ENCODE results near the gene BACE2.

The BACE2 gene

DNA sequence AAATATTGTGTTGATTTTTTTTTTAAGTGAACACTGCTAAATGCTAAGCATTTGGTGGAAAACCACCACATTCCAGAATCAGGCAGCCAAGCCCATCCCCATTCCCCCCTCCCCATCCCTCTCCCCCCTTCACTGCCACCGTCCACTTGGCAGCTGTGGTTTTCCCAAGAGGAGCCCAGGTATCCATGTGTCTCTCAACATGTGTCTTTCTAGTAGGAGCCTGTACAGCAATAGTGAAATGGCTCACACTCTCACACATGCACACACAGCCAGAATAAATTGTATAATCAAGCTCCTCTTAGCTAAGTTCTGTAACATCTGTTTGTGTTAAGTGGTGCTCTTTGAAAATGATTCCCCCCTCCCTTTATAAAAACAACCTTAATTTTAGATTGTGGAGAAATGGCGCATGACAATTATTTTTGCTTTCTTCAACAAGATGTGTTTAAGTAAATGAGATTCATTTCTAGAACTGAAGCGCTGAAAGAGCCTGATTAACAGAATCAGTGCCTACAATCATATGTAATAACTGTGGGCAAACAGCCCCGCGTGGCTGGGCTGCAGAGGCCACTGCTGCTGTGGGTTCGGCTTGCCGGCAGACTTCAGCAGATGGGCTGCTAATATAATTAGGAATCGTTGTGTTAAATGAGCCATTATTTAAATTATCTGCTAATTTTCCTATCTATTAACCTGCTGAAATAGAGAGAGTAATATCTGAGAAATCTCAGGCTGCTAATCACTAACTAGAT is 43.3 kb downstream of the BACE2 start:
- DNase-seq (ENCODE audit: low read depth in 2 of 3, low spot score in 1 of 3): no peak

DNA sequence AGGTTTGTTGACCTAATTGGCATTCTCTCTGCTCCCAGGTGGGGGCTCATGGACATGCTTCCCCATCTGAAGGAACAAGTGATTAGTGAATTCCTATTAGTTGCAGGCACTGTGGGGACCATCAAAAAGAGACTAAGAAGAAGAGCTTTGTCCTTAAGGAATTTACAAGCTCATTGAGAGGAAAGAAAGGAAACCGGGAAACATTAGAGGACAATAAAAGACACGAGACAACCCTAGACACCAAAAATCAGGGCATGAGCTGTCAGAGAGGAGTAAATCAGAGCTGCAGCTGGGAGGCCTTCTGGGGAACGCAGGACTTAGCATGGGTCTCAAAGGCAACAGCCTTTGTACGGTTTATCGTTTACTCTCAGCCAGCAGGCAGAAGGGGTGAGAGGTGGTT is 45.1 kb downstream of the BACE2 start:
- DNase-seq (ENCODE audit: low read depth in 2 of 3, low spot score in 1 of 3): no peak

DNA sequence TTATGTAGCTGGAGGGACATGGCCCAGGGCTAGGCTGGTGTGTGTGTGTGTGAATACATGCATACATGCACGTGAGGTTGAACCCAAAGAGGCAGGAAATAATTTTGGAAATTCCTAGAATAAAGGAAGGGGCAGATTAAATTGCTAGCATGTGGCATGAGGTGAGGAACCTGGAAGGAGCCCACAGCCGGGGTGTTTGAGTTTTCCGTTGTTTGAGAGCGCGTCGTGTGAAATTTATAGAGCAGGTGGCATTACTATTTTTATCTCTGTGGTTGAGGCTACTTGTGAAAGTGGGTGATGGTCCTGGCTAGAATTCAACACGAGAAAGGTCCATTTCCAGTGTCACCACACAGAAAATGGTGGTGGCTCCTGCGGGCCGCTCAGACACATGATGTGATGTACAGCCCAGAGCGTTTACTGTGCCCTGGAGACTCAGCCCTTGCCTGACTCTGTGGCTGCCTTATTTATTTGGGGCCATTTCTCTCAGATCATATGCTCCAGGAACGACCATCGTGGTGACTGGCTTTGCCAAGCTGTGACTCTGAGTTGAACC is 48.0 kb downstream of the BACE2 start:
- DNase-seq (ENCODE audit: low read depth in 2 of 3, low spot score in 1 of 3): no peak

DNA sequence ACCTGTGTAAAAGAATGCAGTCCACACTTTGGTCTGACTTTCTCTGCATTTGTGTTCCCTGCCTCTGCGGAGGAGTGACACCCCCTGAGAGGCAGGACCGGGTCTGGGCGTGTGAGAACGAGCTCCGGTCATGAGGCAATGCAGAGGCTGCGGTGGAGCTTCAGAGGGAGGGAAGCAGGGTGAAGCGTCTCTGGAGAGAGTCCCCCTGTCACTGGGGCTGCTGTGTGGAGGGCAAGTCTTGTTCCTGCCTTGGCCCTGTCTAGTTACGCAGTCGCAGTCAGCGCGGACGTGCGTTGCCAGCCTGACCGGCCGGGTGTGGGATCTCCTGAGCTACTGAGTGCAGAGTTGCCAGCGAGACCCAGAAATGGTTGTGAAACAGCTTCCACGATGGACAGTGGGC is 48.5 kb downstream of the BACE2 start:
- DNase-seq (ENCODE audit: low read depth in 2 of 3, low spot score in 1 of 3): no peak

DNA sequence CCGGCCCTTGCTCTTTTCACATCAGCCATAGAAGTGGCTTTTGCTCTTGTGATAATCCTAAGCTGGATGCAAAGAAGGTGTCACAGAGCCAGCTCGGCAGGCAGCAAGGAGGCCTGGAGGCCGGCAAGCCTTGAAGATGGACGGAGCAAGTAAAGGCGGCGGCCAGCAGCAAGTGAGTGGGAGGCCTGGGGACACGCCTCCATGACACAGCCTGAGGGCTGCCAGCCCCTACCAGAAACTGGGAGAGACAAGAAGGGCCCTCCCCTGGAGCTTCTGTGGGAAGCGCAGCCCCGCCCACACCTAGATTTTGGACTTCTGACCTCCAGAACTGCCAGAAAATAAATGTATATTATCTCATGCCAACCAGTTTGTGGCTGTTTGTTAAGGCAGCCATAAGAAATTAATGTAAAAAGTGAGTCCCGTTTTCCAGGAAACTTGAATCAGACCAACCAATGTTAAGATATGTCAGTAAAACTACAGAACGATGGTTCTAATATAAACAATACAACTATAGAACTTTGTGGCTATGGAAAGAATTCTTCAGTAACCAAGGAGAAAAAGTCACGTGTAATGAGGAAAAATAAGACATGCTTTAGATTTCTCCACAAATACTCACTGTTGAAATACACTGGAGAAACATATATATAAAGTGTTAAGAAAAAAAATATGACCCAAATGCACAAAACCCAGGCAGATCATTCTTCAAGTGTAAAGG is 49.9 kb downstream of the BACE2 start:
- no peak for DNase-seq (ENCODE audit: low read depth in 2 of 3, low spot score in 1 of 3)

DNA sequence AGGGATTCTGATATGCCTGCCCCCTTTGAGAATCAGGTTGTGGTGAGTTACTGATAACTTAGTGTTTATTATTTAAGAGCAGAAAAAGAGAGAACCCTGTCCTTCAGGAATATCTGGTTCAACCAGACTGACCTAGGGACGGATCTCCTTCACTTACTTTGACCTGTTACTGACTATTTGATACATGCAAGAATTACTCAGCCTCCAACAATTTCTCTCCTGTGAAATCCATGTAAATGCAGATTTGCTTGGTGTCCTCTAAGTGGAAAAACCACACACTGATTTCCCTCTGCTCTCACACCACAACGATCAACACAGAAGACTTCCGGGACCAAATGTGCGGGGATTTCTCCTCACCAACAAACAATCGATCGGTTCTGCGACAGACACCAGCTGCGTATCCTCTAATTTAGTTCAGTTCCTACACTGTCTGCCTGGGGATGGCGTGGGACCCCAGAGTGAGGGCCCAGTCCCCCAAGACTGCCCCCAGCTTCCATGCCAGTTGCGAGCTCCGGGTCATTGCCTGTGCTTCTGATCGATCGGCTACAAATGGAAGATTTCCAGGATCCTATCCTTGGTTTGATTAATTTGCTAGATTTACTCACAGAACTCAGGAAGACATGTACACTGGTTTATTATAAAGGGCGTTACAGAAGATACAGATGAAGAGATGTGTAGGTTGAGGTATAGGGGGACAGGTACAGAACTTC is 51.7 kb downstream of the BACE2 start:
- DNase-seq (ENCODE audit: low read depth in 2 of 3, low spot score in 1 of 3): no peak

DNA sequence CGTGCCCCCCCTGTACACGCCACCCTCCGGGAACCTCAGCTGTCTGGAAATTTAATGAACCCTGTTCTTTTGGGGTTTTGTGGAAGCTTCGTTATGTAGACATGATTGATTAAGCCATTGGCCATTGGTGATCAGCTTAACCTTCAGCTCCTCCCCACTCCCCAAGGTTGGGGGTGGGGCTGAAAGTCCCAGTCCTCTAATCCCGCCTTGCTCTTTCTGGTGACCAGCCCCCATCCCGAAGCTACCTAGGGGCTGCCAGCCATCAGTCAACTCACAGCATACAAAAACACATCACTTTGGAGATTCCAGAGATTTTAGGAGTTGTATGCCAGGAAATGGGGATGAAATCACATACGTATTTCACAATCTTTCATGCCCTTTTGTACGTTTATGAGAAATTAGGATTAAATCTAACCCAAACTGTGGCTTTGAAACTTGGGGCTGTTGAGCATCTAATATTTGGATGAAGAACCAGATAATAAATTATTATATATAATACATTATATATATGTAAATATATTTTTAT is 52.3 kb downstream of the BACE2 start:
- DNase-seq (ENCODE audit: low read depth in 2 of 3, low spot score in 1 of 3): no peak

DNA sequence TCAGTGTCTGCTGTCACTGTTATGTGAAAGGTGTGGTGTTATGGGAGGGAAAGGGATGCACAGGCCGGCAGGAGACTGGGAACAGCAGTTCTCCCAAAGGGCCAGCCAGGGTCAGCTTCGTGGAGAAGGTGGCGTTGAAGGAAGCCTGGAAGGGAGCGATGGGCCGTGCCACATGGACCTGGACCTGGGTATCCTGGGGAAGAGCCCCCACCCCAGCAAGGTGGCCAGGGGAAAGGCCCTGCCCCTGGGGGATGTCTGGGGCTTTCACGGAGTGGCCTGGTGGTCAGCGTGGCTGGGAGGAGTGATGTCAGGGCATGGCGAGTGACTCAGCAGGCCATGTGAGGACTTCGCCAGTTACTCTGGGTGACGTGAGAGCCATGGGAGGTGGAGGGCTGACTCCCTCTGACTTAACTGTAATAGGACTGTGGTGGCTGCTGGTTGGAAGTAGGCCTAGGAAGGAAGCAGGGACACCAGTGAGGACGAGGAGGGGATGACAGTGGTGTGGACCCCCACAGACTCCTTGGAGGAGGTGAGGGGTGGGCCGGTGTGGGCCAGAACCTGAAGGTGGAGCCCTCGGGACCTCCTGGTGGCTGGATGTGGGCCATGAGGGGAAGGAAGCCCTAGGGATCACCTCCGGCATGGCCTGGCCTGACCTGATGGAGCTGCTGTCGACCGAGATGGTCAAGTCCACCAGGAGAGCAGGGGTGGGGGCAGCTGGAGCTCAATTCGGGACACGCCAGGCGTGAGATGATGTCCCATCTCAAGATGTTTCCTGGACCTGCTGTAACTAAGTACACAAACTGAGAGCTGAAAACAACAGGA is 54.5 kb downstream of the BACE2 start:
- DNase-seq (ENCODE audit: low read depth in 2 of 3, low spot score in 1 of 3): no peak

DNA sequence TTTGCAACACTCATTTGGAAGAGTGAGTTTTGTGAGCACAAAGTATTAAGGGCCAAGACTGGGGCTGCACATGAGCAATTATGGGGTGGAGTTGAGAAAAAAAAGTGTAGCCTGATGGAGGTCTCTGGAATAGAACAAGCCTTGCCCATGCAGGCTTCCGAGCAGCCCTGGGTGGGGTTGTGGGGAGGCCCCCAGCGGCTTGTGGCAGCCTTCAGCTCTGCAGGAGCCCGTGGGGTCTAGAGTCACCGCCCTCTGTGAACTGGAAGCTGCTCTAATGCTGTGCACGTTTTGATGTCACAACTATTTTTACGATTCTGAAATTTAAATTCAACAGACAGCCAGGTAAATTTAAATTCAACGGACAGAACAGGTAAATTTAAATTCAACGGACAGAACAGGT is 58.9 kb downstream of the BACE2 start:
- DNase-seq (ENCODE audit: low read depth in 2 of 3, low spot score in 1 of 3): no peak

DNA sequence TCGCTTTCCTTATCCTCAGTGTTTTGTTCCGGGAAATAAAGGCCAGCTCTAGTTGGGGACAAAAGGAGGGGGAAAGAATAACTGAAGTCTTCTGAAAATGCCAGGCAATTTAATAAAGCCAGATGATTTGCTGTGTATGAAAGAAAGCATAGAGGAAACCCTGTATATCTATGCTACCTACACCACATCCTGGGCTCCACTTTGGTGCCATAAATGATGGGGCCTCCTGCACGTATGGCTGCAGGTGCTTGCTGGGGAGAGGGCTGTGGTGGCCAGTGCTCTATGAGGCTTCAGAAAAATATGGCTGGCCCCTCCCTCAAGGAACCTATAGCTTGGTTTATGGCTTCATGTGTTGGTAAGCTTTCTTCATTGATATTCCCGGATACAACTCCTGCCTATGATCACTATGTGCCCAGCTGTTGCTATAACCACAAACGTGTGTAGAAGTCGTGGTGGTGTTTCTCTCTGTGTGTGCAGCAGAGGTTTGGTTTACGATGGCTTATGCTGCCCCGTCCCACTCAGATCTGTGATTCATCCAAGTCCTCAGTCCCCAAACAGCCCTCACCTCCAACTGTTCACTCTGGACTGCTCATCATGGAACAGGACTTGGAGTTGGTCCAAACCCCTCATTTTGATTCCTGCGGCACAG is 59.5 kb downstream of the BACE2 start:
- DNase-seq (ENCODE audit: low read depth in 2 of 3, low spot score in 1 of 3): no peak

DNA sequence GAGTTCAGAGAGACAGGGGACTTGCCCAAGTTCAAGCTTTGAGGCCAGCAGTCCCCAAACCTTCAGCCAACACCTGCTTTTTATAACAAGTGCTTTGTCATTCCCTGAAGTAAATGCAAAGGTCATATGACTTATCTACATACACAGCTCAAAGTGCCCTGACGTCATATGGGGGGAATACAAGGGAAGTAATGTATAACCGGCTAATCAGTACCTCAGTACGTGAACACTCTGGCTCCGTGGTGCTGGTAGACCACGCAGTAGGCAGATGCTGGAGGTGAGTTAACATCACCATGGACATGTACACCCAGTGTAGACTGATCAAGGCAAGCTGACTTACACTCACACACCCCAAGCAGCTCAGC is 60.0 kb downstream of the BACE2 start:
- DNase-seq (ENCODE audit: low read depth in 2 of 3, low spot score in 1 of 3): no peak

DNA sequence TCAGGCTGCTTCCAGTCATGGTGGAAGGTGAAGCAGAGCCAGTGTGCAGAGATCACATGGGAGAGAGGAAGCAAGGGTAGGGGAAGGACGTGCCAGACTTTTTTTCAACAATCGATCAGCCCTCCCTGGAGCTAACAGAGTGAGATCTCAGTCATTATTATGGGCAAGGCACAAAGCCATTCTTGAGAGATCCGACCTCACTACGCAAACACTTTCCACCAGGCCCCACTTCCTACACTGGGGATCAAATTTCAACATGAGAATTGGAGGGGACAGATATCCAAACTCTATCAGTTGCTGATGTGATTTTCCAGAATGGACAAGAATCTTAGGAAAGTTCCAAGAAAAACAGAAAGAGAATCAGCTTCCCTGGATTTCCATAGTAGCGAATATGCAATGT is 60.5 kb downstream of the BACE2 start:
- no peak for DNase-seq (ENCODE audit: low read depth in 2 of 3, low spot score in 1 of 3)

DNA sequence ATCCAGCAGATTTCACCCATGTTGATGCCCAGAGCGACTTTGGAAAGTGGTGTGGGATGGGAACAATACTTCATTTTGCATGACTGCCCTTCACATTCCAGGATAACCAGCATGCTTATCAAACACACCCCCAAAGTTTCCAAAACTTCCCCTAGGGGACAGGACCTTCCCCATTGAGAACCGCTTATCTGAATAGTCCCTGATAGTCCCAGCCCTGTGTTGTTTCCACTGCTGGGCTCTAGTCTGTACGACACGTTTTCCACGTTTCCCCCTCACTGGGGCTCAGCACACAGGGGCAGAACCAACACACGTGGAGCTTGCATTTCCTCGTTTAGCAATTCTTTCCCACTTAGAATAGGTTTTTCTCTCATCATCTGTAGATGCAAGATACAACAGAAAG is 61.0 kb downstream of the BACE2 start:
- no peak for DNase-seq (ENCODE audit: low read depth in 2 of 3, low spot score in 1 of 3)

DNA sequence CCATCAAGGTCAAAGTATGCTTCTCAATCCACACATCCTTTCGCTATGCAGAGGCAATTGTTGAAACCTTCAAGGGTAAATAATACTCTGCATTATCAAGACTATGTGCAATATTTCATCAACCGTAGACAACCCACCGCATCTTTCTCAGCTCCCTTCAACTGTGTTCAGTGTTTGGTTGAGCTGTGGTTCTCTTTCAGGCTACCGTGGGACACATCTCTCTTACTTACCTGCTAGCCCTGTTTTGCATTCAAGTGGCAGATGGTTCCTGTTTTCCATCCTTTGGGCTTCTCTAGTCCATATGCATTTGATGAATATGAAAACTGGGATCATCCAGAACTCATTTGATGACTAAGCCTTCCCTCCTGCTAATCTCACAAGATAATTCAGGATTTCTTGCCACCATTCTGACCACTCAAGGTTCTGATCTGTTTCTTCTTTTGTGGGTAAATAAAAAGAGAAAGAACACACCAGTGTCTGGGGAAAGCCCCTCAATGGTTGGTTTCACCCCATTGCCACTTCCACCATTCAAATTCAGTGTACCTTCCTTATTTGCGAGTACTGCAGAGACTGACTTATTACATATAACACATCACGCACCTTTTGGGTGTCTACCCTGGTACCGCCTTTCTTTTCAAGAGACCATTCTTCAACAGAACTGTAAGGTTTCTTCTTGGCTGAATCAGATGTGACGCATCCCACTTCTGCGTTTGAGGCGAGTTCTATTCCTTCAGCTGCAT is 61.7 kb downstream of the BACE2 start:
- no peak for DNase-seq (ENCODE audit: low read depth in 2 of 3, low spot score in 1 of 3)

DNA sequence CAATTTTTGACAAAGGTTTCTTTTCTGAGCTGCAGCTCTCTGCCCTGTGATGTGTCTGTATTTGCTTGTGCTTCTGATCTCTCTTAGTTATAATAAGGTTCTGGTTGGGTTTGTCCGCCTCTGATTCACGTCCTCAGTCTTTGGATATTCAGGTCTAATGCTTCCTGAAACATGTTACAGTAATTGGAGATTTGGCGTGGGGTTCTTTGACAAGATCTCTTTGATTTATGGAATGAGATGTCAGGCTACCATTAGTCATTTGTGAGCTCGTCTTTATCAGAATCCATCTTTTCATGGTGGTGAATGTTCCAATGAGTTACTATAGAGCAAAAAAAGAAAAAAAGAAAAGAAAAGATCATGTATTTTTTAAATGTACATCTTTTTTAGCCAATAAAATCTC is 62.5 kb downstream of the BACE2 start:
- no peak for DNase-seq (ENCODE audit: low read depth in 2 of 3, low spot score in 1 of 3)

DNA sequence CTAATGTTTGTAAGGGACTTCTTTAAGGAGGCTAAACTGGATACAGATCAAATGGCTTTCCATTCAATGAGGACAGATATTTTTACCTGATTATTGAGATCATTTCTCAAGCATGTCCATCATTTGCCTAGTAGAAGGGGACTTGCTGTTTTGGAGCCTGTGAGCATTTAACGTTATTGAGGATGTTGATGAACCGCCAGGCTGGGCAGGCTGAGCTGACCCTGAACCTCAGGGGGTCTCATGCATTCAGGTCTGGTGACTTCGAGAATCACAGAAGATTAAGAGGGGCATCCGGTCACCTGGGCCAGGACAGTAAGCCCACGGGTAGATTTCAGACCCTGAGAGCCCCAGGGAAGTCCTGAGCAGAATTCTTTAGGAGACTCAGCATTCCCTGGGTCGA is 63.1 kb downstream of the BACE2 start:
- no peak for DNase-seq (ENCODE audit: low read depth in 2 of 3, low spot score in 1 of 3)

DNA sequence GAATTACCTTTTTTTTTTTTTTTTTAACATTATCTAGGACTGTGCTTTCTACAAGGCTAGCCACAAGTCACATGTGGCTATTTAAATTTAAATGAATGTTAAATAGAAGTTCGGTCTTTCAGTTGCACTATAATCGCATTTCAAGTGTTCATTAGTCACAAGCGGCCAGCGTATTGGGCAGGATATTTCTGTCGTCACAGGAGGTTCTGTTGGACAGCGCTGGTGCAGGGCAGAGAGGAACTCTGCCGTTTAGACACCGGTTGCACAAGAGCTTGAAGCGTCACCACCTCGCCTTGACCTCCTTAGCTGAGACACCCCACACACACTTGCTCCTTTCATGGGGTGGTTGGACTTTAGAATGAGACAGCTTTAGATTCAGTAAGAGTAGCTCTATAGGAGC is 64.1 kb downstream of the BACE2 start:
- no peak for DNase-seq (ENCODE audit: low read depth in 2 of 3, low spot score in 1 of 3)

DNA sequence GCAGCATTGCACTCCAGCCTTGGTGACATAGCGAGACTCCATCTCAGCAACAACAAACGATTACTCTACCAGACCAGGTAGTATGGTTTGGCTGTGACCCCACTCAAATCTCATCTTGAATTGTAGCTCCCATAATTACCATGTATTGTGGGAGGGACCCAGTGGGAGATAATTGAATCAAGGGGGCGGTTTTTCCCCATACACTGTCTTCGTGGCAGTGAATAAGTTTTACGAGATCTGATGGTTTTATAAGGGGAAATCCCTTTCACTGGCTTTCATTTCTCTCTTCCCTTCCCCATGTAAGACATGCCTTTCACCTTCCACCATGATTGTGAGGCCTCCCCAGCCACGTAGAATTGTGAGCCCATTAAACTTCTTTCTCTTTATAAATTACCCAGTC is 66.0 kb downstream of the BACE2 start:
- DNase-seq (ENCODE audit: low read depth in 2 of 3, low spot score in 1 of 3): no peak

DNA sequence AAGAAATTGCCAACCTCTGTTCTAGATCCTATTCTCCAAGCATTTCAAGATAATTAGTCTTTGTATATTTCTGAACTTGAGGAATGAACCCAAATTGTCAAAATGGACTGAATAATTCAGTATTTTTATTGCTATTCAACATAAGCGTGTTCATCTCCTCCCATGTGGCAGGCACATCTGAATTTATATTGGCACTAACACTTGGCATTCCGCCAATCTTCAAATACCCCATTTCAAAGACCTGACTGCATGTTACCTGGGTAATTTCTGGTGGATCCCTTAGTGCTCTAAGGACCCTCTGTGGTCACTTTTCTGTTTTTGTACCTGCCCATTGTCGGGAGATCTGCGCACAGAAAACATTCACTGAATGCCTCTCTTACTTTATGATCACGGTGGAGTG is 66.6 kb downstream of the BACE2 start:
- DNase-seq (ENCODE audit: low read depth in 2 of 3, low spot score in 1 of 3): no peak

DNA sequence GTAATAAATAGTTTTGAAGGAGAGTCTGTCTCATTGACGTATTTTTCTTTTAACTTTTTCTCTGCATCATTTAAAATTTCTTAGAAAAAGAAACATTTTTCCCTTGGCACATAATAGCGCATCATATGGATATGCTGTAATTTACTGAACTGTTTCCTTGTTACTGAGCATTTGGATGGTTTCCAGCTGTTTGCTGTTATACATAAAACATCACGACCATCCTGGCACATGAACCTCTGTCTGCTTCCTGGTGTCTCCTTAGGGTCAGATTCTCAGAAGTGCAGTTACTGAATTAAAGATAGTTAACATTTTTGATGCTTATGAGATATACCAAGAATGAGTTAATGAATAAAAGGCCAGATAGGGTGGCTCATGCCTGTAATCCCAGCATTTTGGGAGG is 67.2 kb downstream of the BACE2 start:
- no peak for DNase-seq (ENCODE audit: low read depth in 2 of 3, low spot score in 1 of 3)
